GM12801 (cell line): ENCODE data around the gene USB1.

Experiments
- TF ChIP-seq, protein P1 (sequence below): IDR thresholded peaks from one replicate; pipeline ENCODE4 v1.5.1; 2011; ENCODE audit warnings: control low read depth; ENCODE audit not compliant: insufficient read length; ENCODE audit errors: extremely low read depth

USB1 gene

DNA sequence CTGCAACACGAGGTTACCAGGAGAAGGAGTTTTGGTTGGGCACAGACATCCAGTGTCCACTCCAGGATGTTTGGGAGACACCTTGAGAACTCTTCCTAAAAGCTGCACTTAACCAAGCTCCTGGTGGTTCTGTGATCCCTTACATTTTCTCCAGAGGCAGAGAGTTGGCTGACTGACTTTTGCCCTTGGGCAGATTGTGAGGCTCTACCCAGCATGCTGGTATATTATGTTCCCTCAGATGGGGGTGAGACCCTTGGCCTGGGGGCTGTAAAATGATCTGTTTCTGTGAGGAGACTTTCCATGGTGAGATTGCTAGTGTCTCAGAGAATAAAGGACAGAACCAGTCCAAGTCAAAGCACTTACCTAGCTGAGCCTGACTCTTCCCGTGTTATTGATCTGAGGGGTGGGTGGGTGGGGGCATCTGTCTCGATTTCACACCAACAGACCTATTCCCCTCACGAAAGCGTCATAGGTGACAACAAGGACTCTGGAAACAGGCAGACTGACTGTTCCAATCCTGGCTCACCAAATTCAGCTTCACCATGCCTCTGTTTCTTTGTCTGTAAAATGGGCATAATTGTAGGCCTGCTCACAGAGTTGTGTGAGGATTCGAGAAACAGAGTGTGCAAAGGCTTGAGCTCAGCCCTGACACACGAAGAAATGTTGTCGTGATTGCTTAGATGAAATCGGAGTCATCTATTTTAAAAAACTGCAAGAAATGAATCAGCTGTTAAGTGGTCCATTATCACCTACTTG lies 12.2 kb downstream of the USB1 start:
- TF ChIP-seq, protein P1, sequence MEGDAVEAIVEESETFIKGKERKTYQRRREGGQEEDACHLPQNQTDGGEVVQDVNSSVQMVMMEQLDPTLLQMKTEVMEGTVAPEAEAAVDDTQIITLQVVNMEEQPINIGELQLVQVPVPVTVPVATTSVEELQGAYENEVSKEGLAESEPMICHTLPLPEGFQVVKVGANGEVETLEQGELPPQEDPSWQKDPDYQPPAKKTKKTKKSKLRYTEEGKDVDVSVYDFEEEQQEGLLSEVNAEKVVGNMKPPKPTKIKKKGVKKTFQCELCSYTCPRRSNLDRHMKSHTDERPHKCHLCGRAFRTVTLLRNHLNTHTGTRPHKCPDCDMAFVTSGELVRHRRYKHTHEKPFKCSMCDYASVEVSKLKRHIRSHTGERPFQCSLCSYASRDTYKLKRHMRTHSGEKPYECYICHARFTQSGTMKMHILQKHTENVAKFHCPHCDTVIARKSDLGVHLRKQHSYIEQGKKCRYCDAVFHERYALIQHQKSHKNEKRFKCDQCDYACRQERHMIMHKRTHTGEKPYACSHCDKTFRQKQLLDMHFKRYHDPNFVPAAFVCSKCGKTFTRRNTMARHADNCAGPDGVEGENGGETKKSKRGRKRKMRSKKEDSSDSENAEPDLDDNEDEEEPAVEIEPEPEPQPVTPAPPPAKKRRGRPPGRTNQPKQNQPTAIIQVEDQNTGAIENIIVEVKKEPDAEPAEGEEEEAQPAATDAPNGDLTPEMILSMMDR, result no peak

DNA sequence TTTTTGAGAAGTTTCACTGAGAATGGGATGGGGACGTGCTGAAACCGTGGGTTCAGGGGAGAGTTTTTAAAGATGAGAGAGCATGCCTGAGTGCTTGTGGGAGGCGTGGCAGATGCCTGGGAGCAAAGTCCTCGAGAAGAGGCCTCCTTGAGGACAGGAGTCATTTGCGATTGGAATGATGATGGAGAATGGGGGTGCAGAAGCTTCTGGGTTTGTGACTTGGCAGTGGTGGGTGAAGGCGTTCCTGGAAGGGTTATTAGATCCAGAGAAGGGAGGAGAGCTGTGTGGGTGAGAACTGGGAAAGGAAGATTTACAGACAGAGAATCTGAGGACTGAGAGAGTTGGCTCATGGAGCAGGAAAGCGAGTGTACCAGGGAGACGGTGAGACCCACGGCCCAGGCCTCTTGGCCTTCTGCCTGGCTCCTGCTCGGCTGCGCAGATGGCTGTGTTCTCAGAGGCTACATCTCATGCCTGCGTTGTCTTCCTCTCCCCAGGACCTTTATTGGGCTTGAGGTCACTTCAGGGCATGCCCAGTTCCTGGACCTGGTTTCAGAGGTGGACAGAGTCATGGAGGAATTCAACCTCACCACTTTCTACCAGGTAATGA lies 15.7 kb downstream of the USB1 start:
- TF ChIP-seq, protein P1, result no peak

DNA sequence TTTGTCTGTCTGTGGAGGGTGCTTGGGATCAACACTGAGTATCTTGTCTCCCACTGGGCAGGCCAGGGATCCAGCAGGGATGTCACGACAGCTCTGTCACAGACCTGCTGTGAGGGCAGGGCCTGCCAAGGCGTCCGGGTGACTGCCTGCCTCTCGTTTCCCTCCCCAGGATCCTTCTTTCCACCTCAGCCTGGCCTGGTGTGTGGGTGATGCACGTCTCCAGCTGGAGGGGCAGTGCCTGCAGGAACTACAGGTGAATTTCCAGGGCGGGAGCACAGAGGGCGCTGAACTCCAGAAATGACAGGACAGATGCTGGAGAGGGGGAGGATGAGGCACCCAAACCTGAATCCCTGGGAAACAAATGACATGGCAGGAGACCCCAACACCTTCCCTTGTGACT lies 17.6 kb downstream of the USB1 start:
- TF ChIP-seq, protein P1, result no peak

DNA sequence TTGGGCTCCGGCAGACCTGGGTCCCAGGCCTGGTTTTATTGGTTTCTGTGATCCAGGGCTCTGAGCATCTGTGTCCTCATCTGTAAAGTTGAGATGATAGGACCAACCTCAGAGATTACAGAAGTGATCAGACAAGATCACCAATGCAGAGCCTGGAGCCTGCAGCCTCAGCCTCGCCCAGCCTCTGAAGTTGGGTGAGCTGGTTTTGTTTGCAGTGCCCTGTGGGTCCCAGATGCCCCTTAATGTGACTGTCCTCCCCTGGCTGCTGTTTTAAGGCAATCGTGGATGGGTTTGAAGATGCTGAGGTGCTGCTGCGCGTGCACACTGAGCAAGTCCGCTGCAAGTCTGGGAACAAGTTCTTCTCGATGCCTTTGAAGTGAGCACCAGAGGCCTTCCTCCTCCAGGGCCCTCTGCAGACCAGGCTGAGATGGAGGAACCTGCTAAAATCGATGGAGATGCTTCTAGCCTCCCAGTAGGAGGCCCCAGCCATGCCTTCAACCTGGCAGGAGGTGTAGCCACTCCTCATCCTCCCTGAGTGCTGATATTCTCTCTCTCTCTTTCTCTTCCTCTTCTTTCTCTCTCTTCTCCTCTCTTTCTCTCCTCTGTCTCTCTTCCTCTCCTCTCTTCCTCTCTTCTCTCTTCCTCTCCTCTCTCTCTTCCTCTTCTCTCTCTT lies 18.8 kb downstream of the USB1 start:
- TF ChIP-seq, protein P1, result no peak

DNA sequence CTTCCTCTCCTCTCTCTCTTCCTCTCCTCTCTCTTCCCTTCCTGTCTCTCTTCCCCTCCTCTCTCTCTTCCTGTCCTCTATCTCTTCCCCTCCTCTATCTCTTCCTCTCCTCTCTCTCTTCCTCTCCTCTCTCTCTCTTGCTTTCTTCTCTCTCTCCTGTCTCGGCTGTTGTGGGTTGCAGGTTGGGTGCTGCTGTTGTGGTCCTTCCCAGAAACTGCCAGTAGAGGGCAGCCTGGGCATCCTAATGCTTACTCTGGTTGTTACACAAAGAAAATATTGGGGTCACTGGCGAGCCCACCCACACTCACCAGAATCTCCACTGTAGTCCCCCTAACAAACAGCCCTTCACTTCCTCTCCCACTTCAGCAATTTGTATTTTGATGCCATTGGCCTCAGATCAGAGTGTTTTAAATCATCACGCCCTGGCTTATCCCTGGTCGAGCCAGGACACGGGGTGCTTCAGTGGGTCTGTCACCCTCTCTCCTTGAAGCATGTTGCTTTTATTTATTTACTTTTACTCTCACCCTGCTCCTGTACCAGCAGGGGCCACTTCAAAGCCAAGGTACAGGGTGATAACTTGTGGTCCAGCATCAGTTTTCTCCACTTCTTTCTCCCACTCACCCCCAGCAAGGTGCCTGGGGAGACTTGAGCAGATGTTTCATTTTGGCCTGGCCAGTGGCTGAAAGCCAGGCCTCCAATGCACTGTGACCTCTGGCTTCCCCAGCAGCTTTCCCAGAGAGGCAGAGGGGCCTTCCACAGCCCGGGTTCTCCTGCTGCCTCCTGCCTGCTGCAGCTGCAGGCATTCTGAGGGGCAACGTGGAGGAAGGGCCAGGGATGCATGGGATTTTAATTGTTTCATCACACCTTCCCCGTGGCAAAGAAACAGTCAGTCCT lies 19.7 kb downstream of the USB1 start:
- TF ChIP-seq, protein P1, result no peak

DNA sequence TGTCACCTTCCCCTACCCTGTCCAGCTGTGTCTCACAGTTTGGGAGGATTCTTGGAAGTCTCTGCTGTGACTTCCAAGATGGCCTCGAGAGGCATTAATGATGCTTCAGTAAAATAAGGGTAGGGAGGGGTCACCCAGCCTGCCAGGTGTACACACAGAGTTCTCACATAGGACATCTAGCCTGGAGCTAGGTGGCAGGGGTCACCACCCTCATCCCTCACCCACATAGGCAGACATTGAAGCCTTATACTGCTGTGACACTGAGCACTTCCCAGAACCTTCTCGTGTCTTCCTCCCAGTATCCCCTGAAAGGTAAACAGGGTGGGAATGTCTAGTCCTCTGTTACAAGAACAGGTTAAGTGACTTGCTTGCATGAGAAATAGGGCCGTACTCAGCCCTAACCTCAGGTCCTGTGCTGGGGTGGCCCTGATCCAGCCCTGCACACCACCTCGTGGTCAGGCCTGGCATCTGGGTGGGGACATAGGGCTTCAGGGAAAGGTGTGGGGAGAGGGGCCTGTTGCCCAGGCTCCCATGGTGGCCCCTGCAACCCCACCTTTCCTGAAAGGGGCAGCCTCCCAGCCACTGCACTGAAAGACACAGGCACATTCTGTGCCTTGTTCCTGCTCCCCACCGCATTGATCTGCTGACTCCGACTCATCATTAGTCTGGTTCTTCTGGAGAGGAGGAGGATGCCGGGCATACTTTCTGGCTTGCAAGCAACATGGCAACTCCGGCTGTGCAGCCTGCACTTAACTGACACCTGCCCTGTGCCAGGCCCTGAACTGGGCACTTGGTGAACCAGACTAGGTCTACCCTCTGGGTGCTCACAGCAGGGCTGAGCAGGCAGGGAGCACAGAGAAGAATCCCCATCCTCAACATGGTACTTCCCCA lies 20.7 kb downstream of the USB1 start:
- TF ChIP-seq, protein P1, result no peak
